Measurements from ENCODE around the gene FAM221B. TPM values are rescaled to one million over a fixed set of nuclear protein-coding genes. Genes with fewer than 3 reads are reported as not detected.

The FAM221B gene
- total and polyA plus RNA-seq, 9 donors, result not detected

Small RNA genes within 50 kb of the gene (small RNA-seq; reads per million reads assigned to genes)
- not detected for gene HINT2

Other genes with a start within 250 kb of the FAM221B start
- gene TESK1, start 223.5 kb downstream of the FAM221B start, total RNA-seq, result 10 to 100 TPM; 13.2 to 51.1 (median 36.6) TPM
- 10 to 100 TPM; 20.5 to 29.6 TPM for gene TESK1, start 223.5 kb downstream of the FAM221B start, polyA plus RNA-seq
- 1 to 10 TPM in 5 of 7 donors, under 1 TPM in 2; 0.28 to 4.1 (median 1.2) TPM for gene CD72, start 210.3 kb downstream of the FAM221B start, total RNA-seq
- gene CD72, start 210.3 kb downstream of the FAM221B start, polyA plus RNA-seq, result 1 to 10 TPM in 1 of 2 donors, under 1 TPM in 1; 0.98 to 3.8 TPM
- under 1 TPM in 4 of 7 donors, not detected in 3; 0.20 to 0.72 (median 0.56) TPM for gene SIT1, start 177.8 kb downstream of the FAM221B start, total RNA-seq
- under 1 TPM; 0.29 to 0.82 TPM for gene SIT1, start 177.8 kb downstream of the FAM221B start, polyA plus RNA-seq
- over 10,000 TPM in 5 of 7 donors, 1,000 to 10,000 TPM in 2; 3,031 to 27,726 (median 15,130) TPM for gene RMRP, start 170.7 kb downstream of the FAM221B start, total RNA-seq
- 100 to 1,000 TPM in 1 of 2 donors, not detected in 1; 126 TPM for gene RMRP, start 170.7 kb downstream of the FAM221B start, polyA plus RNA-seq
- gene CCDC107, start 170.4 kb downstream of the FAM221B start, total RNA-seq, result 10 to 100 TPM; 14.6 to 29.8 (median 19.1) TPM
- 10 to 100 TPM; 15.0 to 17.8 TPM for gene CCDC107, start 170.4 kb downstream of the FAM221B start, polyA plus RNA-seq
- 1 to 10 TPM in 2 of 7 donors, under 1 TPM in 5; 0.17 to 1.4 (median 0.58) TPM for gene ARHGEF39, start 163.5 kb downstream of the FAM221B start, total RNA-seq
- gene ARHGEF39, start 163.5 kb downstream of the FAM221B start, polyA plus RNA-seq, result under 1 TPM; 0.17 to 0.52 TPM
- gene CA9, start 154.8 kb downstream of the FAM221B start, total RNA-seq, result 10 to 100 TPM in 1 of 7 donors, 1 to 10 TPM in 4, under 1 TPM in 1, not detected in 1; 0.37 to 19.5 (median 1.4) TPM
- under 1 TPM; 0.38 to 0.42 TPM for gene CA9, start 154.8 kb downstream of the FAM221B start, polyA plus RNA-seq
- gene TPM2, start 138.8 kb downstream of the FAM221B start, total RNA-seq, result 100 to 1,000 TPM; 179 to 853 (median 309) TPM
- 100 to 1,000 TPM; 526 to 716 TPM for gene TPM2, start 138.8 kb downstream of the FAM221B start, polyA plus RNA-seq
- gene TLN1, start 96.5 kb downstream of the FAM221B start, total RNA-seq, result 100 to 1,000 TPM; 106 to 344 (median 271) TPM
- 100 to 1,000 TPM; 124 to 292 TPM for gene TLN1, start 96.5 kb downstream of the FAM221B start, polyA plus RNA-seq
- 10 to 100 TPM; 31.2 to 41.5 (median 36.6) TPM for gene CREB3, start 96.1 kb downstream of the FAM221B start, total RNA-seq
- gene CREB3, start 96.1 kb downstream of the FAM221B start, polyA plus RNA-seq, result 10 to 100 TPM; 32.3 to 39.8 TPM
- 10 to 100 TPM; 35.1 to 73.2 (median 44.5) TPM for gene GBA2, start 79.5 kb downstream of the FAM221B start, total RNA-seq
- 10 to 100 TPM; 27.8 to 54.7 TPM for gene GBA2, start 79.5 kb downstream of the FAM221B start, polyA plus RNA-seq
- 10 to 100 TPM in 6 of 7 donors, 1 to 10 TPM in 1; 9.4 to 32.3 (median 26.6) TPM for gene RGP1, start 79.4 kb downstream of the FAM221B start, total RNA-seq
- gene RGP1, start 79.4 kb downstream of the FAM221B start, polyA plus RNA-seq, result 10 to 100 TPM; 13.4 to 17.0 TPM
- gene MSMP, start 74.5 kb downstream of the FAM221B start, total RNA-seq, result 1 to 10 TPM in 1 of 7 donors, under 1 TPM in 1, not detected in 5; 0.40 to 4.4 TPM
- under 1 TPM in 1 of 2 donors, not detected in 1; 0.41 TPM for gene MSMP, start 74.5 kb downstream of the FAM221B start, polyA plus RNA-seq
- gene NPR2, start 37.1 kb downstream of the FAM221B start, total RNA-seq, result 10 to 100 TPM in 5 of 7 donors, 1 to 10 TPM in 2; 5.5 to 30.1 (median 18.0) TPM
- 10 to 100 TPM; 15.4 to 54.4 TPM for gene NPR2, start 37.1 kb downstream of the FAM221B start, polyA plus RNA-seq
- gene SPAG8, start 16.5 kb downstream of the FAM221B start, total RNA-seq, result 10 to 100 TPM in 1 of 7 donors, 1 to 10 TPM in 6; 2.1 to 28.1 (median 5.0) TPM
- 1 to 10 TPM; 2.1 to 3.0 TPM for gene SPAG8, start 16.5 kb downstream of the FAM221B start, polyA plus RNA-seq
- 10 to 100 TPM; 14.9 to 38.0 (median 24.9) TPM for gene HINT2, start 13.7 kb downstream of the FAM221B start, total RNA-seq
- gene HINT2, start 13.7 kb downstream of the FAM221B start, polyA plus RNA-seq, result 10 to 100 TPM; 26.1 to 36.0 TPM
- gene TMEM8B, start 496 bp upstream of the FAM221B start, total RNA-seq, result 10 to 100 TPM; 11.2 to 42.8 (median 37.0) TPM
- gene TMEM8B, start 496 bp upstream of the FAM221B start, polyA plus RNA-seq, result 10 to 100 TPM; 17.2 to 20.6 TPM
- not detected for gene OR13J1, start 41.7 kb upstream of the FAM221B start, total RNA-seq
- gene OR13J1, start 41.7 kb upstream of the FAM221B start, polyA plus RNA-seq, result not detected
- 1 to 10 TPM in 5 of 7 donors, under 1 TPM in 1, not detected in 1; 0.48 to 8.1 (median 3.4) TPM for gene HRCT1, start 77.5 kb upstream of the FAM221B start, total RNA-seq
- 1 to 10 TPM in 1 of 2 donors, under 1 TPM in 1; 0.90 to 1.1 TPM for gene HRCT1, start 77.5 kb upstream of the FAM221B start, polyA plus RNA-seq
- 1 to 10 TPM in 5 of 7 donors, under 1 TPM in 2; 0.33 to 5.4 (median 2.0) TPM for gene SPAAR, start 80.8 kb upstream of the FAM221B start, total RNA-seq
- gene SPAAR, start 80.8 kb upstream of the FAM221B start, polyA plus RNA-seq, result 1 to 10 TPM; 1.4 to 2.3 TPM
- gene OR2S2, start 129.4 kb upstream of the FAM221B start, total RNA-seq, result not detected
- gene OR2S2, start 129.4 kb upstream of the FAM221B start, polyA plus RNA-seq, result not detected
- gene RECK, start 208.2 kb upstream of the FAM221B start, total RNA-seq, result 10 to 100 TPM; 10.7 to 24.2 (median 16.8) TPM
- gene RECK, start 208.2 kb upstream of the FAM221B start, polyA plus RNA-seq, result 10 to 100 TPM; 11.4 to 19.8 TPM